GM23248 (cell line): ENCODE measurements around the gene TENT5C. TPM values are rescaled to one million over a fixed set of nuclear protein-coding genes. Genes with fewer than 3 reads are reported as not detected.

Source experiments
- DNase-seq: peaks from one replicate; pipeline ENCODE4 v3.0.0-alpha.2; 2015
- H2AFZ ChIP-seq: fragments of 200-600 bp; sonication (generic); 2 replicates; pipeline ENCODE4 v1.6.1; 2016; ENCODE audit warnings: antibody characterized with exemption
- H3F3A ChIP-seq: fragments of 200-600 bp; sonication (generic); 2 replicates; pipeline ENCODE4 v1.6.1; 2016; ENCODE audit warnings: mild to moderate bottlenecking, antibody characterized with exemption, mixed run types; ENCODE audit not compliant: insufficient read depth
- H3K27ac ChIP-seq: fragments of 200-600 bp; sonication (generic); 2 replicates; pipeline ENCODE4 v1.5.1; 2016; ENCODE audit warnings: mild to moderate bottlenecking
- H3K27me3 ChIP-seq: fragments of 200-600 bp; sonication (generic); replicated peaks from 2 replicates; pipeline ENCODE4 v1.6.1; 2016; ENCODE audit warnings: mild to moderate bottlenecking; ENCODE audit not compliant: insufficient read depth
- H3K36me3 ChIP-seq: fragments of 200-600 bp; sonication (generic); 2 replicates; pipeline ENCODE4 v1.6.1; 2016; ENCODE audit warnings: low read depth, mild to moderate bottlenecking
- H3K4me1 ChIP-seq: fragments of 200-600 bp; sonication (generic); 2 replicates; pipeline ENCODE4 v1.6.1; 2016; ENCODE audit warnings: mild to moderate bottlenecking; ENCODE audit not compliant: insufficient read depth
- H3K4me2 ChIP-seq: fragments of 200-600 bp; sonication (generic); one replicate; pipeline ENCODE4 v1.6.1; 2016; ENCODE audit warnings: mild to moderate bottlenecking; ENCODE audit not compliant: unreplicated experiment
- H3K4me3 ChIP-seq: fragments of 200-600 bp; sonication (generic); 2 replicates; pipeline ENCODE4 v1.5.1; 2016; ENCODE audit warnings: mild to moderate bottlenecking
- H3K79me2 ChIP-seq: fragments of 200-600 bp; sonication (generic); 2 replicates; pipeline ENCODE4 v1.6.1; 2016; ENCODE audit warnings: mild to moderate bottlenecking; ENCODE audit not compliant: insufficient read depth
- H3K9ac ChIP-seq: fragments of 200-600 bp; sonication (generic); 2 replicates; pipeline ENCODE4 v1.6.1; 2016; ENCODE audit warnings: mild to moderate bottlenecking
- H3K9me2 ChIP-seq: fragments of 200-600 bp; sonication (generic); 2 replicates; pipeline ENCODE4 v1.6.1; 2016; ENCODE audit warnings: mixed run types, mild to moderate bottlenecking, moderate library complexity; ENCODE audit not compliant: insufficient read depth
- H3K9me3 ChIP-seq: fragments of 200-600 bp; sonication (generic); one replicate; pipeline ENCODE4 v1.6.1; 2017; ENCODE audit warnings: low read depth
- H4K20me1 ChIP-seq: fragments of 200-600 bp; sonication (generic); 2 replicates; pipeline ENCODE4 v1.6.0; 2016; ENCODE audit not compliant: insufficient read depth
- EZH2 ChIP-seq: fragments of 200-600 bp; sonication (generic); IDR thresholded peaks from 2 replicates; pipeline ENCODE4 v1.6.1; 2018; ENCODE audit warnings: antibody characterized with exemption, mild to moderate bottlenecking; ENCODE audit not compliant: insufficient read depth, poor library complexity, severe bottlenecking
- EZH2phosphoT487 ChIP-seq: fragments of 200-600 bp; sonication (generic); IDR thresholded peaks from 2 replicates; pipeline ENCODE4 v1.6.1; 2018; ENCODE audit warnings: antibody characterized with exemption, moderate library complexity, mild to moderate bottlenecking, low read depth; ENCODE audit not compliant: insufficient read depth
- WGBS, 2 experiments: methylation state at CpG; one replicate each; pipeline ENCODE4 v1.1.6; 2015 to 2017; ENCODE audit warnings: low lambda C conversion rate in 2 of 2, low coverage in 1 of 2; ENCODE audit errors: missing lambda C conversion rate in 2 of 2; 5-methylcytosine and 5-hydroxymethylcytosine counted together
- in situ Hi-C: fragments of 300-500 bp; cut with MboI; formaldehyde crosslinking; loops from 2 replicates; pipeline ENCODE4 v1.15.0; 2020
- polyA plus RNA-seq: library from polyadenylated mRNA; unstranded; fragments of >200 nt; fragmentation: Nextera tagmentation; extraction: Ambion mirVana; gene quantifications from 2 replicates; pipeline ENCODE4 v1.2.1, GENCODE V29; 2016
- total RNA-seq: library from RNA; depleted of rRNA; stranded (reverse); fragments of >200 nt; shearing (Covaris generic); gene quantifications from 2 replicates; pipeline ENCODE4 v1.2.3, GENCODE V29; 2014

Gene TENT5C
- total and polyA plus RNA-seq, 2 experiments from 2014 or later, result 0.20 TPM; not detected in 1

DNA sequence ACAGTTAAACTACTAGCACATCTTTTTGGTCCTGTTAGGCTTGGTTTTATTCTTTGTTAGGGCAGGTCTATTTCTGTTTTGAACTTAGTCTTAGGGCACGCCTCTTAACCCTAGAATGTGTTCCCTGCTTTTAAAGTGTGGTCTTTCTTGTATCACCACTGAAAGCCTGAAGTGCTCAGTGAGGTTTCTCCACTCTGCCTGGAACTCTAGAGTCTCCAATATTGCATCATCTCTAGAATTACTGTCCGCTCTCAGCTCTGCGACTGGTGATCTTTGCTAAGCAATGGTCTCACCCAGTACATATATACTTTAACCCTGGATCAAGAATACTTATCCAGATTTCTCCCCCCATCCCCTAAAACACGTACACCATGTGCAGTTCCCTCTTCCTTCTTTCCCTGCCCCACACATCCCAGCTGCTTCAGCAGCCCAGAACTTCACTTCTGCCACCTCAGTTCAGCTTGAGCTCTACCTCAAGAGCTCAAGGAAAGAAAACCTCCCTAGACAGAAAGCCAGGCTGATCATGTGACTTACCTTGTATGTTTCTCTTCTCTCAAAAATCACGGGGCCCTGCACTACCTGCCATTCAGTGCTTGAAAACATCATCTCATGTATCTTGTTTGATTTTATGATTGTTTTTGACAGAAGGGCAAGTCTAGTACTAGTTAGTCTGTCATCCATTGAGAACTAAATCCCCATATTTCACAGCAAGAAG, 59.9 kb downstream of the TENT5C start:
- H3K27ac ChIP-seq, result no peak overlapping the region
- no peak for TF ChIP-seq EZH2phosphoT487
- H2AFZ ChIP-seq, result no peak overlapping the region
- H3K36me3 ChIP-seq, result no peaks in the 10 kb centered on the region
- no peaks in the 10 kb centered on the region for H4K20me1 ChIP-seq
- in situ Hi-C loops, result no loop called here
- no peak for DNase-seq
- no peaks in the 10 kb centered on the region for H3K9me3 ChIP-seq
- no peak overlapping the region for H3K9ac ChIP-seq
- H3K9me2 ChIP-seq, result no peaks in the 10 kb centered on the region
- no peaks in the 10 kb centered on the region for H3K79me2 ChIP-seq
- no peaks in the 10 kb centered on the region for H3F3A ChIP-seq
- H3K4me1 ChIP-seq, result no peaks in the 10 kb centered on the region
- no peaks in the 10 kb centered on the region for H3K27me3 ChIP-seq
- WGBS, 2 experiments, result 70 to 84% methylated on average over 5 of the region's 5 CpGs
- no peak overlapping the region for H3K4me2 ChIP-seq
- no peak overlapping the region for H3K4me3 ChIP-seq

DNA sequence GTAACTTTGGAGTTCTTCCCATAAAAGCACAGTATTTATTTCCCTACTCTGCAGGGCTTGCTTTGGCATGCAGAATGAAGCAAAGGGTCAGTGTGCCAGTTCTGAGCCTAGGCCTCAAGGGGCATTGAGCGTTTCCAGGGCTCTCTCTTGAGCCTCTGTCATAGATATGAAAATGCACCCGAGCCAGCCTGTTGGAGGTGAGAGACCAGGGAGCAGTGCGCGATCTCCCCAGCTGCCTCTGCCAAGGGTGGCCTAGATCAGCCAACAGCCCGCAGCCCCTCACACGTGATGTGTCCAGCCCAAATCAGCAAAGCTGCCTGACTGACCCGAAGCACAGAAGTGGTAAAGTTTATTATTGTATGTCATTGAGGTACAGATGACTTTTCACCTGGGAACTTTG, 63.7 kb downstream of the TENT5C start:
- in situ Hi-C loops, result no loop called here
- H3K36me3 ChIP-seq, result no peaks in the 10 kb centered on the region
- peaks cover 20% of the 10 kb centered on the region for H3F3A ChIP-seq
- H2AFZ ChIP-seq, result no peak overlapping the region
- H3K9me3 ChIP-seq, result no peaks in the 10 kb centered on the region
- no peak overlapping the region for H3K4me3 ChIP-seq
- no peaks in the 10 kb centered on the region for H3K79me2 ChIP-seq
- H3K4me2 ChIP-seq, result no peak overlapping the region
- no peak for DNase-seq
- no peak for TF ChIP-seq EZH2phosphoT487
- no peak for TF ChIP-seq EZH2
- H3K9ac ChIP-seq, result no peak overlapping the region
- no peaks in the 10 kb centered on the region for H3K9me2 ChIP-seq
- no peaks in the 10 kb centered on the region for H4K20me1 ChIP-seq
- WGBS, 2 experiments, result 92 to 93% methylated on average over 7 of the region's 7 CpGs
- peaks cover 20% of the 10 kb centered on the region for H3K4me1 ChIP-seq
- H3K27me3 ChIP-seq, result no peaks in the 10 kb centered on the region
- no peak overlapping the region for H3K27ac ChIP-seq

DNA sequence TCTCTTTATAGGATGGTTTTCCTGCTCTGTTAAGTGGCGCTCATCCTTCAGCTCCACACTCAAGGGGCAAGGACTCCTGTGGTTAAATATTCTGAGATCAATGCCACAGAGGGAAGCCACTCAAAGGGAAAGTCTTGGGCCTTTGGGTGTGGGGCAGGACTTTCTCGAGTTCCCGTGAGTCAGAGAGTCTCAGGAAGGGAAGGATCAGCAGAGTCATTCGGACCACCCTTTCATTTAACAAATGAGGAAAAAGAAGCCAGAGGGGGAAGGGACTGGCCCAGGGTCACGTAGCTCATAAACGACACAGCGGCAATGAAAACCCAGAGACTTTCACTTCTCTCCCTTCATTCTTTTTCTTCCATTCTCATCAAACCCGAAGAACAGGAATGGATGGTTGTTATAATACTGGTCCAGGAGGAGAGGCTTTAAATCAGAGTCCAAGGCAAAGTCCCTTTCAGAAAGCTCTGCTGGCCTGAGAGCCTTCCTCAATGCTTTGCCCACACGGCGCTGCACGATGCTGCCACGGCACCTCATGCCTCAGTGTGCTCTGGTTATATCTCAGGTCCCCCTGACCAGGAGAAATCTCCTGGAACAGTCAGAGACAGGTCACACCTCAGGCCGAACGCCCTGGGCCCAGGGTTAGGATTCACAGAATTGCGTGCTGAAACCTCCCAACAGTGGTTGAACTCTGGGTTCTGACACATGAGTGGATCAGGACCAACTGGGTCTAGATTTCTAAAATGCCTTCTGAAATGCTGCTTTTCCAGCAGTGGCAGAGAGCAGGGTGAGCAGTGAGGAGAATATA, 65.3 kb downstream of the TENT5C start:
- no peak overlapping the region for H2AFZ ChIP-seq
- no peaks in the 10 kb centered on the region for H3K36me3 ChIP-seq
- no peak overlapping the region for H3K9ac ChIP-seq
- 92 to 94% methylated on average over 15 of the region's 15 CpGs for WGBS, 2 experiments
- H3K4me2 ChIP-seq, result no peak overlapping the region
- no peaks in the 10 kb centered on the region for H3K9me3 ChIP-seq
- H4K20me1 ChIP-seq, result no peaks in the 10 kb centered on the region
- no peaks in the 10 kb centered on the region for H3K27me3 ChIP-seq
- H3K4me1 ChIP-seq, result peaks cover 22% of the 10 kb centered on the region
- no peaks in the 10 kb centered on the region for H3K9me2 ChIP-seq
- no peak for TF ChIP-seq EZH2
- no peak for TF ChIP-seq EZH2phosphoT487
- no peak overlapping the region for H3K27ac ChIP-seq
- in situ Hi-C loops, result no loop called here
- no peaks in the 10 kb centered on the region for H3K79me2 ChIP-seq
- no peak for DNase-seq
- H3K4me3 ChIP-seq, result no peak overlapping the region
- peaks cover 20% of the 10 kb centered on the region for H3F3A ChIP-seq

DNA sequence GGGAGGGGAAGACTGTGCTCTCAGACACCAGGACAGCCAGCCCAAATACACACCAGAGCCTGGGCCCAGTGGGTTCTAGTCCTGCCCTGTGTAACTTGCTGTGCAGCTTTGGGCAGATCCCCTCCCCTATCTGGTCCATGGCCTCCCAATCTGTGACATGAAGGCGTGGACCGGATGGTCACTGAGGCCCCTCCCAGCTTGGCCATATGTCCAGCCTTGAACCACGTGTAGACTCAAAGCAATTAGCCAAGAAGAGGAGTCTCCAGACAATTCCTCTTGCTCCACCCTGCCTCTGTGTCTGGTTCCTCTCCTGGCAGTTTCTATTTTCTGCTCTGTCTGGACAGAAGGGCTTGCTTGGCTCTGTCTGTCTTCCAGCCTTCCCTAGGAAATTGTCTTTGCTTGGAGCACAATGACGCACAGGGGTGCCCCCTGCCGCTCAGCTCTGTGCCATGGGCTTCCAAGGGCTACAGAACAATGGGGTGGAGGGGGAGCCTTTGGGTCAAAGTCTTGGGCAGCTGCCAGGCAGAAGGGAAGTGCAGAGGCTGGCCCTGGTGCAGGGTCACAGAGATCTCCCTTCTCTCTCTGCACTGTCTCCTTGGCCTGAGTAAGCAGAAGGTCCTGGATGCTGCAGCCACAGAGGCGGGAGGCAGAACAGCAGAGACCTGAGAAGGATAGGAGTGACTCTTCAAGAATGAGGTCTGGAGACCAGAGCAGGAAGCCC, 66.1 kb downstream of the TENT5C start:
- in situ Hi-C loops, result no loop called here

More for the DNA sequence above, 66.1 kb downstream of the TENT5C start:
- Histone ChIP-seq H3K9me3 (no peaks in the 10 kb centered on the region), H3F3A (peaks cover 20% of the 10 kb centered on the region), H3K9me2 (no peaks in the 10 kb centered on the region), H4K20me1 (no peaks in the 10 kb centered on the region), H3K36me3 (no peaks in the 10 kb centered on the region), H3K4me1 (peaks cover 22% of the 10 kb centered on the region), H3K79me2 (no peaks in the 10 kb centered on the region), H3K4me2 (no peak overlapping the region), H3K27ac (no peak overlapping the region), H3K4me3 (no peak overlapping the region), H3K27me3 (no peaks in the 10 kb centered on the region), H2AFZ (no peak overlapping the region), H3K9ac (no peak overlapping the region)
- DNase-seq, result peak; percentile 49
- 39 to 43% methylated on average over 6 of the region's 6 CpGs for WGBS, 2 experiments
- TF ChIP-seq EZH2, result no peak
- TF ChIP-seq EZH2phosphoT487, result no peak
